OCI-M1 (cell line): ENCODE results near the gene UGGT1.

Source experiments
- DNase-seq: peaks from one replicate; lab custom pipeline; 2025; lab: John Stamatoyannopoulos, UW

The UGGT1 gene

GRCh38 chr2:128215897-128216642 lies 125.1 kb downstream of the UGGT1 start:
- DNase-seq, result no peak

- DNase-seq, result peak; percentile 18
Measured at GRCh38 chr2:128217671-128218070, 126.7 kb downstream of the UGGT1 start.

GRCh38 chr2:128219891-128220290 lies 128.9 kb downstream of the UGGT1 start:
- DNase-seq, result no peak

- no peak for DNase-seq
Measured at GRCh38 chr2:128227862-128228261, 136.9 kb downstream of the UGGT1 start.

- no peak for DNase-seq
Measured at GRCh38 chr2:128228894-128229293, 137.9 kb downstream of the UGGT1 start.

GRCh38 chr2:128232965-128233789 lies 142.2 kb downstream of the UGGT1 start:
- DNase-seq, result peak; percentile 88

GRCh38 chr2:128233790-128234395 lies 142.9 kb downstream of the UGGT1 start:
- DNase-seq, result no peak

GRCh38 chr2:128234613-128235012 lies 143.6 kb downstream of the UGGT1 start:
- DNase-seq, result no peak

GRCh38 chr2:128235581-128235980 lies 144.6 kb downstream of the UGGT1 start:
- no peak for DNase-seq

GRCh38 chr2:128236491-128237035 lies 145.6 kb downstream of the UGGT1 start:
- DNase-seq, result peak; percentile 24

GRCh38 chr2:128237081-128237534 lies 146.1 kb downstream of the UGGT1 start:
- DNase-seq, result peak; percentile 79

- DNase-seq, result no peak
Measured at GRCh38 chr2:128237911-128238697, 147.1 kb downstream of the UGGT1 start.

GRCh38 chr2:128241896-128242295 lies 150.9 kb downstream of the UGGT1 start:
- DNase-seq, result no peak
